ENCODE results near the gene PLD6.

PLD6 gene

GRCh38 chr17:17156107-17156506, 50.0 kb downstream of the PLD6 start:
- no peak for DNase-seq (ENCODE audit: low read depth in 2 of 2)

DNA sequence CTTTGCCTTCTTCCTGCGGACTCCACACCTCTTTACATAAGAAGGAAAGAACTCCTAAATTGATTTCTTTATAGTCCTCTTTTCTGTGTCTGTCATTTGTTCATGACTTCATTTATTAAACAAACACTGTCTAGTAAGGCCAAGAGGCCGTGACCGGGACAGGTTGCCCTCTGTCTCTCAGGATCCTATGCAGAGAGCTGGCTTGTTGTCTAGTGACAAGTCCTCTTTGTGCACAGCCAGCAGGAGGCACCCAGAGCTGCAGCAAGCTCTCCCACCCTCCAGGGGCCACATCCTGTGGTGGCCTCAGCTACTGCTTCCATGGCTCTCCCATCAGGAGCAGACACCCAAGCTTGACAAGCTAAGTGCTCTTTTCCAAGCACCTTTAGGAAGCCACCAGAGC, 50.6 kb downstream of the PLD6 start:
- DNase-seq (ENCODE audit: low read depth in 2 of 2): no peak

GRCh38 chr17:17154981-17155380, 51.2 kb downstream of the PLD6 start:
- no peak for DNase-seq (ENCODE audit: low read depth in 2 of 2)

DNA sequence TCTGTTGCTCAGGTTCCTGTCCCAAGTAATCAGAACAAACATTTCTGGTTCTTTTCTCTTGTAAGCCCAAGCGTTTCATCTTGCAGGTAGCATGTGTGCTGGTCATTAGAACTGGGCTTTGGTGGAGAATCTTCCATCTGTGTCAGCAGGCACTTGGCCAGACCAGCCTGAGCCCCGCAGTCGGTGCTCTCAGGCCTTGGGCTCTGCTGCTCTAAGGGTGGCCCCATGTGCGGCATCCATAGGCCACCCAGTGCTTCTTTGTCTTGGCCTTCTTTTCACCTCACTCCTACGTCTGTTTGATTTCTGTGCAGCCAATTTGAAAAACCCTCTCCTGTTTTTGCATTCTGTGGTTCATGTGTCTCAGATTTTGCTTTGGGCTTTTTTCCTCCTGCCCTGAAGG, 51.6 kb downstream of the PLD6 start:
- DNase-seq (ENCODE audit: low read depth in 2 of 2): no peak

DNA sequence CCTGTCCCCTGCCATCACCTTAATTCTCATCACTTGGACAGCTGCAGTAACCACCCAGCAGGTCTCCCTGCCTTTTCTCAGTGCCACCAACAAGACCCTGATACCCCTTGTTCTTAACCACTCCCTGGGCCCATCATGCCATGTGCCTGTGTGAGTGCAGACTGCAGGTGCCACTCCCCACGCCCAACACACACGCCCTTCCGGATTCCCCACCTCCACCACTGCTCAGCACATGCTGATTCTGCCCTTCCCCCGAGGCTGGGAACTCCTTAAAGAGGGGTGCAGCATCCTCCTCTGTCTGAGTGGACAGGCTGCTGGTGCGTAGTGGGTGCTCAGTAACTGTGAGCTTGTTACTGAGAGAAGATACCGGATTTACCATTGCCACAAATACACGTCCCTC, 52.4 kb downstream of the PLD6 start:
- no peak for DNase-seq (ENCODE audit: low read depth in 2 of 2)

- no peak for DNase-seq (ENCODE audit: low read depth in 2 of 2)
These were observed 53.1 kb downstream of the PLD6 start for GRCh38 chr17:17153071-17153470.

GRCh38 chr17:17152385-17152784, 53.7 kb downstream of the PLD6 start:
- no peak for DNase-seq (ENCODE audit: low read depth in 2 of 2)

GRCh38 chr17:17151962-17152361, 54.2 kb downstream of the PLD6 start:
- DNase-seq (ENCODE audit: low read depth in 2 of 2): no peak

- no peak for DNase-seq (ENCODE audit: low read depth in 2 of 2)
These were observed 54.6 kb downstream of the PLD6 start for GRCh38 chr17:17151541-17151940.

GRCh38 chr17:17151055-17151454, 55.1 kb downstream of the PLD6 start:
- DNase-seq (ENCODE audit: low read depth in 2 of 2): no peak

Data from stimulated activated CD4-positive, alpha-beta T cell treated with anti-CD3 and anti-CD28 coated beads, Interleukin-1b, Interleukin-23, amount 100 ng/mL, for 4 hours (primary cell).